AG04449 (cell line): Measurements from ENCODE around the gene GMEB2.
A peak's percentile ranks its signal among the peaks of the same experiment; 100 is the strongest.

Source experiments
- CTCF ChIA-PET: fragments of 350-600 bp; formaldehyde crosslinking; extraction: SDS; loops from one replicate; lab custom pipeline; 2021; ENCODE audit warnings: antibody characterized with exemption; lab: Yijun Ruan, JAX
- POLR2A ChIA-PET: fragments of 400-600, 350-600 bp; formaldehyde crosslinking; extraction: SDS; loops from one replicate; lab custom pipeline; 2020; ENCODE audit warnings: antibody characterized with exemption, inconsistent platforms; lab: Yijun Ruan, JAX
- DNase-seq: peaks from one replicate; pipeline ENCODE4 v3.0.0-alpha.2; 2010; ENCODE audit warnings: low read depth, low spot score
- H3K4me3 ChIP-seq: 2 replicates; pipeline ENCODE4 v1.5.1; 2011; ENCODE audit warnings: low read depth, mild to moderate bottlenecking, control low read depth, low read length
- TF ChIP-seq, protein P1 (sequence below): IDR thresholded peaks from one replicate; pipeline ENCODE4 v1.5.1; 2011; ENCODE audit warnings: mild to moderate bottlenecking, moderate library complexity, low read length, control low read depth, inconsistent platforms; ENCODE audit not compliant: insufficient read depth; ENCODE audit errors: missing control alignments

The GMEB2 gene

DNA sequence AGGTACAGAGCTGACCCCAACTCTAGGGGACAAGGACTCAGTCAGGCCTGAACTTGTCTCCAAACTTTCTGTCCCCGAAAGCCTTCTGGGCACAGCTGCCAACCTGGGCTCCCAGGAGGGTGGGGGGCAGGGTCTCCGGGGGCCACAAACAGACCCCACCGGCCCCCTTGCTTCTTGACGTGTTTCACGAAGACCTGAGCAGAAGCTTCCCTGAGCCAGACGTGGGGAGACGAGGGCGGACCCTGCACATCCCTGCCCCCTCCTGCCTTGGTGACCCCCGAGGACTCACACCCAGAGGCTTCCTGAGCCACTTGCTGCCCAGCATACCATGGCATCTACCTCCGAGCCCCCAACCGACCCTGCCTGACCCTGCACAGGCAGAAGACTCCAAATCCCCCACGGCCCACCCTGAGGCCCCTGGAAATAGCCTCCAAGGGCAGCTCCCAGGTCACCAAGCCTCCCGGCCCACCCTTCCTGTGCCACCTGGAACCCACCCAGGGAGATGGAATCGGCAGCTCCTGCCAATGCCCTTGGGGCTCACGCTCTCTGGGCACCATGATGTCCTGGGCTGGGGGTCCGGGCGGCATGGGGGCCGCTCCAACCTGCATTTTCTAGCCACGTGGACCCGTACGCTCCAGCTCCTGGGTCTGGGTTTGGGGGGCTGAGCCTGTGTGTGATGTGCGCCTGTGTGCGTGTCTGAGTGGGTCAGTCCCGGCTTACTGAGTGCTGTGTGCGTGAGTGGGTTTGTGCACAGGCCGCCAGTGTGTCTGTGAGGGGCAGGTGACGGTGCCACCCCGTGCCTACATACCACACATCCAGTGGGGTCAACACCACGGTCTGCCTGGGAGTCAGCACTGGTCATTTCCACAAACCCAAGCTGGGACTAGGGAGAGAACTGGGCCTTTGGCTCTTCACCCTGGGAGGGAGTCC is 87.2 kb downstream of the GMEB2 start:
- TF ChIP-seq, protein P1, sequence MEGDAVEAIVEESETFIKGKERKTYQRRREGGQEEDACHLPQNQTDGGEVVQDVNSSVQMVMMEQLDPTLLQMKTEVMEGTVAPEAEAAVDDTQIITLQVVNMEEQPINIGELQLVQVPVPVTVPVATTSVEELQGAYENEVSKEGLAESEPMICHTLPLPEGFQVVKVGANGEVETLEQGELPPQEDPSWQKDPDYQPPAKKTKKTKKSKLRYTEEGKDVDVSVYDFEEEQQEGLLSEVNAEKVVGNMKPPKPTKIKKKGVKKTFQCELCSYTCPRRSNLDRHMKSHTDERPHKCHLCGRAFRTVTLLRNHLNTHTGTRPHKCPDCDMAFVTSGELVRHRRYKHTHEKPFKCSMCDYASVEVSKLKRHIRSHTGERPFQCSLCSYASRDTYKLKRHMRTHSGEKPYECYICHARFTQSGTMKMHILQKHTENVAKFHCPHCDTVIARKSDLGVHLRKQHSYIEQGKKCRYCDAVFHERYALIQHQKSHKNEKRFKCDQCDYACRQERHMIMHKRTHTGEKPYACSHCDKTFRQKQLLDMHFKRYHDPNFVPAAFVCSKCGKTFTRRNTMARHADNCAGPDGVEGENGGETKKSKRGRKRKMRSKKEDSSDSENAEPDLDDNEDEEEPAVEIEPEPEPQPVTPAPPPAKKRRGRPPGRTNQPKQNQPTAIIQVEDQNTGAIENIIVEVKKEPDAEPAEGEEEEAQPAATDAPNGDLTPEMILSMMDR, result no peak
- ChIA-PET CTCF (interaction anchor here (0.9 to 6.1 kb wide), 13 partner anchors 10 to 581 kb away, joined by 3 to 73 read pairs (median 10); partner anchors contain the start of genes PRPF6, SAMD10 and TPD52L2), POLR2A (no interaction called here)
- no peak overlapping the region for H3K4me3 ChIP-seq
- DNase-seq, result no peak

DNA sequence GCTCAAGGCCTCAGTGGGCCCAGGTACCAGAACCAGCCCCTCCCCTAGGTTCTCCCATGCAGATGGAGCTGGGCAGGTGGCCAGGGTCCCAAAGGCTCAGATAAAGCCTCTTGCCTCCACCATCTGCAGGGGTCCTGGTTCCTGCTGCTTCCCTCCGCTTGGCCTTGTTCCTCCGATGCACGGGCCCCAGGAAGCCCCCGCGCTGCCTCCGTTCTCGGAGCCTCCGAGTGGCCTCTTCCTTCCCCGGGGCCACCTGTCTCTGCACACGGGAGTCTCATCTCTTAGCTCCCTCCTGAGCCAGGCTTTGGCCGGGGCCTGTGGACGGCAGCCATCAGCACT is 87.8 kb downstream of the GMEB2 start:
- TF ChIP-seq, protein P1, result no peak
- DNase-seq, result no peak
- POLR2A ChIA-PET, result no interaction called here
- CTCF ChIA-PET, result interaction anchor here (0.8 to 6.1 kb wide), 16 partner anchors 9 to 582 kb away, joined by 3 to 73 read pairs (median 6); partner anchors contain the start of genes PRPF6, SAMD10, SRMS and TPD52L2
- H3K4me3 ChIP-seq, result no peak overlapping the region

DNA sequence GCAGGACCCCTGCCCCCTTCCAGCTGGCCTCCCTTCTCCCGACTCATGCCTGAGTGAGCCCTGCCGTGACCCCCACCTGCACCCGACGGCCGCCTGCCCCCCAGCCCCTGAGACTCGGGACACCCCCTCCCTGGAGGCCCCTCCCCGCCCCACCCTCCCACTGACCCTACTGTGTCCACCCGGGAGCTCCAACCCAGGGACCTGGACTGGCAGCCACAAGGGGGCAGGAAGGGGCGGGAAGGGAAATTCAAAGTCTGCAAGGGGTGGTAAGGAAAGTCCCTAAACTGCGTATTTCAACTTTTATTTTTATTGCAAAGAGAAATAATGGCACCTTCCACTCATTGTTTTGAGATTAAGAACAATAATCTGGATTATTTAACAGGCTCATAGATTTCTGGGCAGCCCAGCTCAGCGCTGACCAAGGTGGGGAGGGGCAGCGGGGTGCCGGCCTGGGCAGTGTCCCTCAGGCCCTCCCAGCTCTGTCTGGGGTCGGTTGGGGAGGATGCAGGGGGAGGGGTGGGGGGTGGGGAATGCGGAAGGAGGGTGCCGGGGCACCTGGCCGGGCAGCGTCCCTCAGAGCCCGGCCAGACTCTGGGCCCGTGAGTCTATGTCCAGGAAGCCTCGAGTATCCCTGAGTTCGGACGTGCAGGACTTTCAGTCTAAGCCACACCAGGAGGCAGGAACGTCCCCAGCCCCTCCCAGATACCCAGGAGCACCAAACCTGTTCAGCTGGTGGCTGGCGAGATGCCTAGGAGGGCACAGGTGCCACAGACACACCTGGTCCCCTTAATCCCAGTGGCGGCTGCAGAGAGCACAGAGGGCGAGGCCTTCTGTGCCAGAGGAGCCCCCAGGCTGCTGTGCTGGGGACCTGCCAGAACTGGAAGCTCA is 88.5 kb downstream of the GMEB2 start:
- peak overlapping the region; percentile 44 for H3K4me3 ChIP-seq
- ChIA-PET CTCF (interaction anchor here (0.7 to 6.1 kb wide), 41 partner anchors 8 to 582 kb away, joined by 3 to 73 read pairs (median 5); partner anchors contain the start of genes GMEB2, PRPF6, RTEL1 and SAMD10), POLR2A (interaction anchor here (1.2 to 1.6 kb wide), 2 partner anchors 18 to 327 kb away, joined by 6 to 7 read pairs; partner anchors contain the start of genes PPDPF and TPD52L2)
- no peak for DNase-seq
- TF ChIP-seq, protein P1, result peak; percentile 18
